ENCODE measurements around the gene ZNF577. TPM values are rescaled to one million over a fixed set of nuclear protein-coding genes. Genes with fewer than 3 reads are reported as not detected.
"Not testable (repeated sequence)": the region's sequence is repeated elsewhere in the genome, so short reads cannot be mapped to it uniquely, and the experiment has no call there.

The ZNF577 gene
- total RNA-seq = 10 to 100 TPM in 1 of 2 donors, 1 to 10 TPM in 1; 8.7 to 10.0 TPM
- long read RNA-seq, partial matches to known transcripts = 0 of 1 reads
- long read RNA-seq, other reads (novel, unspliced or antisense) = 1 of 1 reads

DNA sequence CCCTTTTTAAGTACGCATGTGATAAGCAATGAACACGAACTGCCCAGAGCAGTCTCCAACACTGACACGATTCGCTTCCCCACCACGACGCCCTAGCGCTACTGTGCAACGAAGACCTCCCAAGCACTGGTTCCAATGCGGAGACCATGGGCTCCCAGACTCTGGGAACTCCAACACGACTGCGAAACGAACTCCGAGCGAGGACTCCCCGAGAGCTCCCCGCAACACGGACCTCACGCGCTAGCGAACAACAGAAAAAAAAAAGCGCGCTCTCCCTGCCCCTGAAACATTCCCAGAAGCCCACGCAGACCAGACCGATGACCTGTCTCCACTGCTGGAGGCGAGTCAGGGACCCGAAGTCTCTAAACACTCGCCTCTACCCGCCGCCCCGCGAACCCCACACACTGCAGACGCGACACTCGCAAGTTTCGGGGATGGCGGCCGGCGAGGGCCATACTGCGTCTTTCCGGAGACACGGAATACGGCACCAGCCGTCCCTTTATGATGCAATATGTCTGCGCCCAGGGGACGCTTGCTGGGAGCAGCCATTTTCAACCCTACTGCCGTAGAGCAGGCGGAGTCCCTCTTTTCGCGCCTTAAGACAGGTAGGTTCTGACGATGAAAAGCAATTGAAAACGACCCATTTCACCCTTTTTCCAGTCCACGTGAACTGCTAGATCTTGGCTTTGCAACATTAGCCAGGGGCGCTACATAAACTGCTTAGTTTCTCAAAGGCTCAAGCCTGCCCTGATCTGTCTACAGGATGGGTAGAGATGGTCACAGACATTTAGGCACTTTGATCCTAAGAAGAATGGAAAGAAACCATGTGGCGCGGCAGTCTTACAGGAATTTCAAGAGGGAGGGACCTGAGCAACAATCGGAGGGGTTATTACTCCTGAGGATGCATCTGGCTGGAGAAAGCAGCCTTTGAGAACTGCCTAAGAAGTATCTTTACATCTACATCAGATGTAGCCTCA is at the start of gene ZNF577:
Gene ZNF577, minus strand, starts transcription at position 430 of the 977 bp plus-strand sequence. CDS start 7,569 bp downstream, outside the sequence.
- ATAC-seq (peak; percentile 99), DNase-seq (peak; percentile 92 to 93)
- intact Hi-C loops (cut with DNase I, micrococcal nuclease) = no loop called here

- ATAC-seq (no peak), DNase-seq (no peak)
- intact Hi-C loops (cut with DNase I, micrococcal nuclease) = no loop called here
Measured at GRCh38 chr19:51931921-51932320, 44.2 kb upstream of the ZNF577 start.

- DNase-seq (no peak), ATAC-seq (no peak)
- intact Hi-C loops (cut with DNase I, micrococcal nuclease) = no loop called here
Measured at GRCh38 chr19:51927859-51928258, 40.1 kb upstream of the ZNF577 start.

DNA sequence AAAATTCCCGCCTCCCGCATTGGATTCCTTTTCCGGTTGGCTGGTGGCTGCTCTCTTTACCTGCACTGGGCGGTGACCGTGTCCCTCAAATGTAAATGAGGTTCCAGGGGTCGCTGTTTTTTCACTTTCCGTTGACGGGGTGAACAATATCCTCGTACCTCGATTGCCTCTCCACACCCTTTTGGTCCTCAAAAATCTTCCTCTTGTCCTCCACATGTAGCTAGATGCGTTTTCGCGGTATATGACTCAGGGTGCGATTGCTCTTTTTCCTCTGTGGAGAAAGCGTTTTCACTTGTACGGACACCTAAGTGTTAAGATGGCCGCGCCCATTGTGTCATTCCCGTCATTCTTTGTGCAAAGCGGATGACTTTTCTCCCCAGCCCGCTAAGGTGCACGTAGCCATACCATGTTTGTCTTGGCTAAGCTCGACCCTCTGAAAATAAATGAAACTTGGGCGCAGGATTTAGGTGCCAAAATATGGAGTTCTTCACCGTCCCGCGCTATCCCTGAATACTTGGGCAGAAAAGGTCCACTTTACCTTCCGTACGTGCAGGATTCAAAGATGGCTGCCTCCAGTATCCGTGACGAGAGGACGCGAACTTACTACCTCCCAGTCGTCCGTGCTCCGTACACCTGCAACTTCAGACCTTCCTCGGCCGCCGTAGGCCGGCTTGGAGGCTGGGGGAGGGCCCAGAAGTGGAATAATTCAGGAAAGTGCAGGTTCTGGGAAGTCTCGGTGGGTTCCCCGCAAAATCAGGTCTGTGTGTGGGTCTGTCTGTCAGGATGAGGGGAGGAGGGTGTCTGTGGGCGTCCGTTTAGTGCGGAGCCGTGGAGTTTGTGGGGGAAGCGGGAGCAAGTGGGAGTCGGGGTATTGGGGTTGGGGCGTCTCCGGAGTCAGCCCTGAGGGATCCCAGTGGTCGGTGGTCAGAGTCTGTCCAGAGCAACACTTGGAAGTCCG is 39.3 kb upstream of the ZNF577 start, which contains the start of gene ZNF613:
Gene ZNF613, plus strand, starts transcription at position 689 of the 958 bp plus-strand sequence. CDS start 8,749 bp downstream, outside the sequence.
- intact Hi-C loops (cut with DNase I, micrococcal nuclease) = no loop called here
- DNase-seq (peak; percentile 90 to 92), ATAC-seq (peak; percentile 98)

- DNase-seq (no peak), ATAC-seq (no peak)
- intact Hi-C loops (cut with DNase I, micrococcal nuclease) = no loop called here
Measured at GRCh38 chr19:51926426-51926783, 38.7 kb upstream of the ZNF577 start.

DNA sequence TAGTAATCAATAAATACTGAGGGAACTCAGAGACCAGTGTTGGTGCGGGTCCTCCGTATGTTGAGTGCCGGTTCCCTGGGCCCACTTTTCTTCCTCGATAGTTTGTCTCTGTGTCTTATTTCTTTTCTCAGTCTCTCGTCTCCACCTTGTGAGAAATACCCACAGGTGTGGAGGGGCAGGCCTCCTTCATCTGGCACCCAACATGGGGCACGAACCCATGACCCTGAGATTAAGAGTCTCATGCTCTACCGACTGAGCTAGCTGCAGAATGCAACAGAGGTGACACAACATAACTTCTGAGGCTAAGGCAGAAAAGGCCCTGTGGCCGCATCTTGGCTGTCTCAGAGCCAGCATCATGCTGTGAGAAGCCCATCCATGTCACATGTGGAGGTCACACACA is 34.2 kb upstream of the ZNF577 start:
- DNase-seq (no peak), ATAC-seq (no peak)
- intact Hi-C loops (cut with DNase I, micrococcal nuclease) = no loop called here

DNA sequence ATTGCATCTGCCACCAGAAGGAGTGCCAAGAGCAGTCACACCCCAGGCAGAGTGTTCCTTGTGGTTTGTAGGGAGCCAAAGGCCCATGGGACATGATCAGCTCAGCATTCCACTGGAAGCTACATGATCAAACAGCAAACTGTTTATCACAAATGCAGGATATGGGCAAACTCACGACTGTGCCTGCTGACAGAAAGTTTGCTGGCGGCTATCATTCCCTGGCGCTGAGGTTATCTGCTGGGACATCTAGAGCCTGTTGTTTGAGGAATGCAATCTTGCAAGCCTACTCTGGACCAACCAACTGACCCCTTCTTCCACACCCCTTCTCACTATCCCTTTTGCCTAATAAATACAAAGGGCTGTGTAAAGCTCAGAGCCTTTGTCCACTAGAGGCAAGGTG is 31.9 kb upstream of the ZNF577 start:
- ATAC-seq (no peak), DNase-seq (no peak)
- intact Hi-C loops (cut with DNase I, micrococcal nuclease) = no loop called here

DNA sequence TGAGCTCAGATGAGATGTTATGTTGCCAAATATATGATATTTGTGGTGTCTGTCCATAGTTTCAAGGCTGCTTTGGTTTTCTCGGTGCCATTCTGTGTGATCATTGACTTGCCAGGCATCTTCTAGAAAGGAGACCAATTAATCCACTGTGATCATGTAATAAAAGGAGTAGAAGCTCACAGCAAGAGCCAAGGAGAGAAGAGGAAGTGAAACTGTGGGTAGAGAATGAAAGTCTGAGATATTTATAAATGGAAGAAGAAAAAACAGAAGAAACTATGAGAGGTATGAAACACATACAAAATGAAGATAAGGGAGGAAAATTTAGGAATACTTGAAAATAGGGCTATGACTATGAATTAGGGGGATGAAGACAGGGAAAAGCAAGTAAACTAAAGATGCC is 28.4 kb upstream of the ZNF577 start:
- no peak for DNase-seq
- no peak for ATAC-seq
- intact Hi-C loops (cut with DNase I, micrococcal nuclease) = no loop called here

GRCh38 chr19:51915324-51915867 is 27.6 kb upstream of the ZNF577 start:
- intact Hi-C loops (cut with DNase I, micrococcal nuclease) = no loop called here
- ATAC-seq = no peak

DNA sequence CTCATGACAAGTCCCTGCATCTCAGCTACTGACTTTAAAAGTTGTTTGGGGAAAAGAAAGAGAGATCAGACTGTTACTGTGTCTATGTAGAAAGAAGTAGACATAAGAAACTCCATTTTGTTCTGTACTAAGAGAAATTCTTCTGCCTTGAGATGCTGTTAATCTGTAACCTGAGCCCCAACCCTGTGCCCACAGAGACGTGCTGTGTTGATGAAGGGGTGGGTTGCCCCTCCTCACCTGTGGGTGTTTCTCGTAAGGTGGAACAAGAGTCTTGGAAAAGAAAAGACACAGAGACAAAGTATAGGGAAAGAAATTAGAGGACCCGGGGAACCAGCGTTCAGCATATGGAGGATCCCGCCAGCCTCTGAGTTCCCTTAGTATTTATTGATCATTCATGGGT is 20.2 kb upstream of the ZNF577 start:
- intact Hi-C loops (cut with DNase I, micrococcal nuclease); DNase-seq: not testable (repeated sequence)

More at GRCh38 chr19:51915324-51915867, 27.6 kb upstream of the ZNF577 start:
- DNase-seq = no peak

DNA sequence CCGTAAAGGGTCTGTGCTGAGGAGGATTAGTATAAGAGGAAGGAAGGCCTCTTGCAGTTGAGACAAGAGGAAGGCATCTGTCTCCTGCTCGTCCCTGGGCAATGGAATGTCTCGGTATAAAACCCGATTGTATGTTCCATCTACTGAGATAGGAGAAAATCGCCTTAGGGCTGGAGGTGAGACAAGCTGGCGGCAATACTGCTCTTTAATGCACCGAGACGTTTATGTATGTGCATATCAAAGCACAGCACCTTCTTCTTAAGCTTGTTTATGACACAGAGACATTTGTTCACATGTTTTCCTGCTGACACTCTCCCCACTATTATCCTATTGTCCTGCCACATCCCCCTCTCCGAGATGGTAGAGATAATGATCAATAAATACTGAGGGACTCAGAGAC is 18.4 kb upstream of the ZNF577 start:
- intact Hi-C loops (cut with DNase I, micrococcal nuclease); ATAC-seq; DNase-seq: not testable (repeated sequence)

More for the DNA sequence above, 20.2 kb upstream of the ZNF577 start:
- not testable (repeated sequence) for ATAC-seq

DNA sequence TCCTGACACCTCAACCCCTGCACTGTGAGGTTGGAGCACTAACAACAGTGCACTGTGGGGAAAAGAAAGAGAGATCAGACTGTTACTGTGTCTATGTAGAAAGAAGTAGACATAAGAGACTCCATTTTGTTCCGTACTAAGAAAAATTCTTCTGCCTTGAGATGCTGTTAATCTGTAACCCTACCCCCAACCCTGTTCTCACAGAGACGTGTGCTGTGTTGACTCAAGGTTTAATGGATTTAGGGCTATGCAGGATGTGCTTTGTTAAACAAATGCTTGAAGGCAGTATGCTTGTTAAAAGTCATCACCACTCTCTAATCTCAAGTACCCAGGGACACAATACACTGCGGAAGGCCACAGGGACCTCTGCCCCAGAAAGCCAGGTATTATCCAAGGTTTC is 17.9 kb upstream of the ZNF577 start:
- DNase-seq; ATAC-seq; intact Hi-C loops (cut with DNase I, micrococcal nuclease): not testable (repeated sequence)

- intact Hi-C loops (cut with DNase I, micrococcal nuclease) = no loop called here
- DNase-seq (no peak), ATAC-seq (no peak)
Measured at GRCh38 chr19:51905206-51905605, 17.5 kb upstream of the ZNF577 start.

DNA sequence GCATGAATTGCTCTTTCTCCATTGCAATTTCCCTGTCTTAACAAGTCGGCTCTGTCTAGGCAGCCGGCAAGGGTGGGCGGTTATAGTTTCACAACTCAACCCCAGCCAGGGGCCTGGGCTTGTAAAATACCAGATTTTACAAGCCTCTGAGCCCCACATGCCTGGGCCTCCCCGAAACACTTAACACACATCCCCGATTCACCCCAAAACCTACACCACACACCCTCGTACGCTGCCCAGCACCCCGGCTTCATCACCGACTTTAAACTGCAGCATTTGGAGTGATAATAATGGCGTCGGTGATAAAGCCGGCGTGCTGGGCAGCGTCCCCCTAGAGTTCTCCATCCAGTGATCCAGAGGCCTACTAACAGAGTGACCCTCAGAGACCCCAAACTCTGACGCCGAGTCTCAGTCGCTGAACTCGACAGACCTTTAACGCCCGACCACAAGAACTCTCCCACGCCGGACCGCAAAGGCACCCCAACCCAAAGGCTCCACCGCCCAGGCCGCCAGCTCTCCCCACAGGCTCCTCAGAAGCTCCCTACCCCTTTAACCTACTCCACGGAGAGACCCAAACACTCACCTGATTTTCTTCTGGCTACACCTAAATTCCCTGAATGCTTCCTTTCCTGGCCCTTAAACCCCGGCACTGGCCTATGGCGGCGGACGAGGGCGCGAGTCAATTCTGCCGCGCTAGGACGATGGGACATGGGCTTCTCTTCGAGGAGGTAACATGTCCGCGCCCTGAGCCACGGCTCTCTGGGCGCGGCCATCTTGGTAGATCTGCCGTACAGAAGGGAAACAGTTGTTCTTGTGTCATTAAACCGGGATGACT is 16.8 kb upstream of the ZNF577 start, which contains the start of gene ZNF649:
Gene ZNF649, minus strand, starts transcription at position 687 of the 835 bp plus-strand sequence. CDS start 4,910 bp downstream, outside the sequence.
- DNase-seq (peak; percentile 77 to 87), ATAC-seq (peak; percentile 100)
- intact Hi-C loops (cut with DNase I, micrococcal nuclease) = no loop called here

GRCh38 chr19:51903192-51903591 is 15.4 kb upstream of the ZNF577 start:
- ATAC-seq = no peak
- DNase-seq = no peak
- intact Hi-C loops (cut with DNase I, micrococcal nuclease) = no loop called here

DNA sequence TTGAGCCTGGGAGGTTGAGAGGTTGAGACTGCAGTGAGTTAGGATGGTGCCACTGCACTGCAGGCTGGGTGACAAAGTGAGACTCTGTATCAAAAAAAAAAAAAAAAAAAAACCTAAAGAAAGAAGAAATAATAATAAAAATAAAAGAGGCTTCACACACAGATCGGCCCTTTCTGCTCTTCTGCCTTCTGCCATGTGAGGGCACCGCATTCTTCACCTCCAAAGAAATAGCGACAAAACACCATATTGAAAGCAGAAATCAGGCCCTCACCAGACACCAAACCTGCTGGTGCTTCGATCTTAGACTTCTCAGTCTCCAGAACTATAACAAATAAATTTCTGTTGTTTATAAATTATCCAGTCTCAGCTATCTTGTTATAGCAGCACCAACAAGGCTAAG is 14.1 kb upstream of the ZNF577 start:
- no peak for ATAC-seq
- intact Hi-C loops (cut with DNase I, micrococcal nuclease) = no loop called here
- no peak for DNase-seq

DNA sequence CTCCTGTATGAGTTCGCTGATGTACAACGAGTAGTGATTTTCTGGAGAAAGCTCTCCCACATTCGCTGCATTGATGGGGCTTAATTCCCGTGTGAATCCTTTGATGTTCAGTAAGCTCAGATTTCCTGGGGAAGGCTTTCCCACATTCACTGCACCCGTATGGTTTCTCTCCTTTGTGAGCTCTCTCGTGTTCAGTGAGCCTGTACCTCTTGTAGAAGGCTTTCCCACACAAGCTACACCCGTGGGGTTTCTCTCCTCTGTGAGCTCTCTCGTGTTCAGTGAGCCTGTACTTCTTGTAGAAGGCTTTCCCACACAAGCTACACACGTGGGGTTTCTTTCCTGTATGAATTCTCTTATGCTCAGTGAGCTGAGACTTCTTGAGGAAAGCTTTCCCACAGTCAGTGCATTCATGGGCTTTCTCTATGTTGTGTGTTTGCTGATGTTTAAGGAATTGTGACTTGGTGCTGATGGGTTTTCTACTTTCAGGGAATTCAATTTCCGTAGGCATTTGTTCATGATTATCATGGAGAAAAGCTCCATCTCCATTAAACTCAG is 3.5 kb upstream of the ZNF577 start:
- DNase-seq (no peak), ATAC-seq (no peak)
- intact Hi-C loops (cut with DNase I, micrococcal nuclease) = no loop called here

Data from left colon (tissue), 2 donors.